OCI-LY1 (cell line): ENCODE data around the gene SPINK9.

ENCODE experiments used
- H2AFZ ChIP-seq: fragments of 200-600 bp; sonication (generic), shearing (Covaris generic); 2 replicates; pipeline ENCODE4 v1.6.0; 2014; ENCODE audit warnings: antibody characterized with exemption, mild to moderate bottlenecking, low read length
- H3F3A ChIP-seq: fragments of 200-600 bp; sonication (generic), shearing (Covaris generic); 2 replicates; pipeline ENCODE4 v1.6.0; 2014; ENCODE audit warnings: mild to moderate bottlenecking, antibody characterized with exemption, low read length, moderate library complexity; ENCODE audit not compliant: insufficient read depth
- H3K27ac ChIP-seq: fragments of 200-600 bp; sonication (generic); 2 replicates; pipeline ENCODE4 v1.5.1; 2014; ENCODE audit warnings: low read length, mixed run types, mild to moderate bottlenecking, low read depth; ENCODE audit not compliant: poor library complexity, severe bottlenecking
- H3K27me3 ChIP-seq: fragments of 200-600 bp; sonication (generic); 2 replicates; pipeline ENCODE4 v1.6.0; 2014; ENCODE audit warnings: antibody characterized with exemption, mild to moderate bottlenecking, low read length, moderate library complexity; ENCODE audit not compliant: insufficient read depth
- H3K36me3 ChIP-seq: fragments of 200-600 bp; sonication (generic); 2 replicates; pipeline ENCODE4 v1.6.1; 2014; ENCODE audit warnings: mild to moderate bottlenecking, antibody characterized with exemption, low read length, moderate library complexity, mixed read lengths; ENCODE audit not compliant: insufficient read depth
- H3K4me1 ChIP-seq: fragments of 200-600 bp; sonication (generic); 2 replicates; pipeline ENCODE4 v1.5.1; 2014; ENCODE audit warnings: mild to moderate bottlenecking, low read length, moderate library complexity; ENCODE audit not compliant: insufficient read depth, severe bottlenecking
- H3K4me2 ChIP-seq: fragments of 200-600 bp; sonication (generic), shearing (Covaris generic); 2 replicates; pipeline ENCODE4 v1.6.1; 2014; ENCODE audit warnings: low read length
- H3K4me3 ChIP-seq: fragments of 200-600 bp; sonication (generic); 2 replicates; pipeline ENCODE4 v1.5.1; 2014; ENCODE audit warnings: low read length, low read depth, mild to moderate bottlenecking, mixed read lengths; ENCODE audit not compliant: poor library complexity, severe bottlenecking
- H3K79me2 ChIP-seq: fragments of 200-600 bp; shearing (Covaris generic); 2 replicates; pipeline ENCODE4 v1.6.1; 2016; ENCODE audit warnings: mixed run types, low read length, mixed read lengths; ENCODE audit not compliant: insufficient read depth
- H3K9ac ChIP-seq: fragments of 200-600 bp; sonication (generic), shearing (Covaris generic); 2 replicates; pipeline ENCODE4 v1.6.1; 2014; ENCODE audit warnings: mild to moderate bottlenecking, low read length, mixed read lengths
- H3K9me2 ChIP-seq: fragments of 200-600 bp; sonication (generic), shearing (Covaris generic); 2 replicates; pipeline ENCODE4 v1.6.1; 2014; ENCODE audit warnings: low read depth, mild to moderate bottlenecking, low read length, mixed read lengths
- H3K9me3 ChIP-seq: fragments of 200-600 bp; shearing (Covaris generic); 2 replicates; pipeline ENCODE4 v1.6.1; 2014; ENCODE audit warnings: low read length, mixed read lengths
- H4K20me1 ChIP-seq: fragments of 200-600 bp; sonication (generic), shearing (Covaris generic); 2 replicates; pipeline ENCODE4 v1.6.0; 2016; ENCODE audit warnings: mild to moderate bottlenecking, low read length; ENCODE audit not compliant: insufficient read depth
- EZH2 ChIP-seq: fragments of 200-600 bp; sonication (generic), shearing (Covaris generic); IDR thresholded peaks from 2 replicates; pipeline ENCODE4 v1.8.0; 2017; ENCODE audit warnings: borderline replicate concordance, mixed run types, mild to moderate bottlenecking, antibody characterized with exemption, low read length, moderate library complexity, mixed read lengths
- TF ChIP-seq, protein P1 (sequence below): fragments of 200-600 bp; sonication (generic), shearing (Covaris generic); IDR thresholded peaks from 2 replicates; pipeline ENCODE4 v1.5.1; 2017; ENCODE audit warnings: mild to moderate bottlenecking, antibody characterized with exemption, low read length, moderate library complexity, mixed read lengths

The SPINK9 gene

GRCh38 chr5:148381906-148382305 is 46.5 kb downstream of the SPINK9 start:
- H3K9me2 ChIP-seq: no peaks in the 10 kb centered on the region
- H4K20me1 ChIP-seq: no peaks in the 10 kb centered on the region
- no peak overlapping the region for H3K4me3 ChIP-seq
- H3K9me3 ChIP-seq: 0 out of 2 replicates have a peak, but pooled peaks cover 9% of the 10 kb centered on the region
- no peaks in the 10 kb centered on the region for H3K27me3 ChIP-seq
- peaks cover 10% of the 10 kb centered on the region; the same call in 1 of the 2 replicates for H3K36me3 ChIP-seq
- H3K4me1 ChIP-seq: peaks cover 31% of the 10 kb centered on the region
- TF ChIP-seq, protein P1, sequence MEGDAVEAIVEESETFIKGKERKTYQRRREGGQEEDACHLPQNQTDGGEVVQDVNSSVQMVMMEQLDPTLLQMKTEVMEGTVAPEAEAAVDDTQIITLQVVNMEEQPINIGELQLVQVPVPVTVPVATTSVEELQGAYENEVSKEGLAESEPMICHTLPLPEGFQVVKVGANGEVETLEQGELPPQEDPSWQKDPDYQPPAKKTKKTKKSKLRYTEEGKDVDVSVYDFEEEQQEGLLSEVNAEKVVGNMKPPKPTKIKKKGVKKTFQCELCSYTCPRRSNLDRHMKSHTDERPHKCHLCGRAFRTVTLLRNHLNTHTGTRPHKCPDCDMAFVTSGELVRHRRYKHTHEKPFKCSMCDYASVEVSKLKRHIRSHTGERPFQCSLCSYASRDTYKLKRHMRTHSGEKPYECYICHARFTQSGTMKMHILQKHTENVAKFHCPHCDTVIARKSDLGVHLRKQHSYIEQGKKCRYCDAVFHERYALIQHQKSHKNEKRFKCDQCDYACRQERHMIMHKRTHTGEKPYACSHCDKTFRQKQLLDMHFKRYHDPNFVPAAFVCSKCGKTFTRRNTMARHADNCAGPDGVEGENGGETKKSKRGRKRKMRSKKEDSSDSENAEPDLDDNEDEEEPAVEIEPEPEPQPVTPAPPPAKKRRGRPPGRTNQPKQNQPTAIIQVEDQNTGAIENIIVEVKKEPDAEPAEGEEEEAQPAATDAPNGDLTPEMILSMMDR: no peak
- TF ChIP-seq EZH2: no peak
- H2AFZ ChIP-seq: no peak overlapping the region
- H3K9ac ChIP-seq: no peak overlapping the region
- H3K79me2 ChIP-seq: peaks cover 28% of the 10 kb centered on the region
- H3K27ac ChIP-seq: no peak overlapping the region
- no peak overlapping the region for H3K4me2 ChIP-seq
- H3F3A ChIP-seq: no peaks in the 10 kb centered on the region

DNA sequence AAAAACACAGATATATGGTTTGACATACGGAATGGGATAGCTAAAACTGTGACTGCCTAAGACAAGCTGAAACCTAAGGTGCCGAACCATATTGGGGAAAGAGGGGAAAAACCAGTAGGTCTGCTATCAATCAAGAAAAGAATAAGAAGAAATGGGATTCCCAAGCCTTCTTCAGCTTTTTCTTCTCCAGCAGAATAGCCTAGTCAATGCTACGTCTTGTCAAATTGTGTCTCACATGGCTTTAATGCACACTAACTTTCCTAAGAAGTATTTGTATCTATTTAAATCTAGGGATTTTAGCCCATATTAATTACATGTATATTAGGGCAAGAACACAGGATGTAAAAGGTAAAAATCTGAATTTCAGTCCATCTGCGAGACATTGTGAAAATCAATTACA is 47.6 kb downstream of the SPINK9 start:
- no peaks in the 10 kb centered on the region for H3F3A ChIP-seq
- H3K27ac ChIP-seq: no peak overlapping the region
- 0 out of 2 replicates have a peak, but pooled peaks cover 8% of the 10 kb centered on the region for H3K9me3 ChIP-seq
- no peaks in the 10 kb centered on the region for H3K9me2 ChIP-seq
- peaks cover 31% of the 10 kb centered on the region for H3K4me1 ChIP-seq
- no peaks in the 10 kb centered on the region for H3K27me3 ChIP-seq
- TF ChIP-seq, protein P1: no peak
- no peak for TF ChIP-seq EZH2
- H2AFZ ChIP-seq: peak overlapping the region; percentile 32; the same call in 1 of the 2 replicates
- H3K79me2 ChIP-seq: peaks cover 28% of the 10 kb centered on the region
- H3K36me3 ChIP-seq: peaks cover 14% of the 10 kb centered on the region
- no peaks in the 10 kb centered on the region for H4K20me1 ChIP-seq
- H3K9ac ChIP-seq: peak overlapping the region; percentile 68
- peak overlapping the region; percentile 67 for H3K4me2 ChIP-seq
- peak overlapping the region; percentile 85 for H3K4me3 ChIP-seq

GRCh38 chr5:148383564-148384379 is 48.4 kb downstream of the SPINK9 start, which contains the start of gene FBXO38:
FBXO38 (plus strand) TSS chr5:148383958; CDS start chr5:148394777, 10,819 bp downstream.
- peaks cover 35% of the 10 kb centered on the region for H3K79me2 ChIP-seq

More at GRCh38 chr5:148383564-148384379, 48.4 kb downstream of the SPINK9 start, which contains the start of gene FBXO38:
- Histone ChIP-seq H2AFZ (peak within 1 kb of the TSS; percentile 32; the same call in 1 of the 2 replicates), H3K9ac (peak within 1 kb of the TSS; percentile 83), H3K4me2 (peak within 1 kb of the TSS; percentile 95), H3K27ac (peak within 1 kb of the TSS; percentile 34), H3F3A (no peaks in the 10 kb centered on the region), H4K20me1 (no peaks in the 10 kb centered on the region), H3K4me1 (peaks cover 31% of the 10 kb centered on the region), H3K9me3 (0 out of 2 replicates have a peak, but pooled peaks cover 2% of the 10 kb centered on the region), H3K9me2 (no peaks in the 10 kb centered on the region), H3K4me3 (peak within 1 kb of the TSS; percentile 85), H3K27me3 (no peaks in the 10 kb centered on the region), H3K36me3 (peaks cover 16% of the 10 kb centered on the region)
- TF ChIP-seq, protein P1: peak; percentile 23; the same call in 1 of the 2 replicates
- TF ChIP-seq EZH2: no peak
